MV-4-11 (cell line): ENCODE data around the gene PLAC9.
"Not testable (repeated sequence)": the region's sequence is repeated elsewhere in the genome, so short reads cannot be mapped to it uniquely, and the experiment has no call there.

Source experiments
- DNase-seq: peaks from one replicate; lab custom pipeline; 2025; lab: John Stamatoyannopoulos, UW

PLAC9 gene

GRCh38 chr10:80132299-80133139 is at the start of gene PLAC9:
PLAC9 (plus strand) TSS chr10:80132730; CDS start chr10:80132763, 33 bp downstream.
- no peak for DNase-seq

- no peak for DNase-seq
These were observed 42.4 kb upstream of the PLAC9 start for GRCh38 chr10:80090121-80090520.

- DNase-seq = no peak
These were observed 38.3 kb upstream of the PLAC9 start for GRCh38 chr10:80094231-80094630.

GRCh38 chr10:80098272-80098671 is 34.3 kb upstream of the PLAC9 start:
- DNase-seq = not testable (repeated sequence)

- DNase-seq = not testable (repeated sequence)
These were observed 33.2 kb upstream of the PLAC9 start for GRCh38 chr10:80099295-80099694.

- DNase-seq = no peak
These were observed 32.4 kb upstream of the PLAC9 start for GRCh38 chr10:80100116-80100515.

- DNase-seq = no peak
These were observed 31.5 kb upstream of the PLAC9 start for GRCh38 chr10:80100861-80101695.

GRCh38 chr10:80104066-80104926 is 28.2 kb upstream of the PLAC9 start:
- DNase-seq = no peak

GRCh38 chr10:80108576-80109239 is 23.8 kb upstream of the PLAC9 start:
- no peak for DNase-seq

GRCh38 chr10:80110986-80111385 is 21.5 kb upstream of the PLAC9 start:
- no peak for DNase-seq

GRCh38 chr10:80118669-80119068 is 13.9 kb upstream of the PLAC9 start:
- DNase-seq = no peak

- no peak for DNase-seq
These were observed 10.3 kb upstream of the PLAC9 start for GRCh38 chr10:80122110-80122710.

- no peak for DNase-seq
These were observed 9.8 kb upstream of the PLAC9 start for GRCh38 chr10:80122746-80123145.

- no peak for DNase-seq
These were observed 5.7 kb upstream of the PLAC9 start for GRCh38 chr10:80126876-80127275.

GRCh38 chr10:80131499-80131901 is 1.0 kb upstream of the PLAC9 start:
- no peak for DNase-seq

GRCh38 chr10:80133206-80133605 is 676 bp downstream of the PLAC9 start:
- no peak for DNase-seq

- DNase-seq = not testable (repeated sequence)
These were observed 1.2 kb downstream of the PLAC9 start for GRCh38 chr10:80133687-80134086.

- DNase-seq = no peak
These were observed 3.6 kb downstream of the PLAC9 start for GRCh38 chr10:80136134-80136571.

- DNase-seq = no peak
These were observed 4.7 kb downstream of the PLAC9 start for GRCh38 chr10:80137031-80137862.

- DNase-seq = no peak
These were observed 5.4 kb downstream of the PLAC9 start for GRCh38 chr10:80137920-80138319.
